HepG2 (cell line): ENCODE measurements around the gene SLC25A20. TPM values are rescaled to one million over a fixed set of nuclear protein-coding genes. Genes with fewer than 3 reads are reported as not detected.

Experiments used
- JDP2 ChIP-seq: sonication (generic); formaldehyde crosslinking; IDR thresholded peaks from 2 replicates; pipeline ENCODE4 v1.8.1; 2022; ENCODE audit warnings: missing genetic modification reagents, borderline replicate concordance
- MATR3 ChIP-seq: sonication (generic); formaldehyde crosslinking; IDR thresholded peaks from 2 replicates; pipeline ENCODE4 v1.4.0; 2020; ENCODE audit warnings: missing genetic modification reagents
- MTF2 ChIP-seq: sonication (generic); formaldehyde crosslinking; IDR thresholded peaks from 2 replicates; pipeline ENCODE4 v1.5.0; 2020; ENCODE audit warnings: missing genetic modification reagents, borderline replicate concordance
- PCBP1 ChIP-seq: fragments of 200-400 bp; formaldehyde crosslinking; IDR thresholded peaks from 2 replicates; pipeline ENCODE4 v1.6.1; 2017; ENCODE audit warnings: mild to moderate bottlenecking, low read depth, low read length, borderline replicate concordance
- PHF5A ChIP-seq: IDR thresholded peaks from one replicate; pipeline ENCODE4 v1.6.1; 2018; ENCODE audit warnings: low read depth, missing genetic modification reagents; ENCODE audit not compliant: unreplicated experiment
- RFX3 ChIP-seq: IDR thresholded peaks from 2 replicates; pipeline ENCODE4 v1.6.1; 2016; ENCODE audit warnings: missing biosample characterization, missing genetic modification reagents
- RFX5 ChIP-seq: IDR thresholded peaks from 2 replicates; pipeline ENCODE4 v1.6.1; 2011; ENCODE audit warnings: low read depth, low read length, improper control_type of control experiment
- SATB2 ChIP-seq: sonication (generic); formaldehyde crosslinking; IDR thresholded peaks from 2 replicates; pipeline ENCODE4 v1.5.0; 2020; ENCODE audit warnings: missing genetic modification reagents
- SETDB1 ChIP-seq: sonication (generic); formaldehyde crosslinking; IDR thresholded peaks from 2 replicates; pipeline ENCODE4 v1.5.1; 2020; ENCODE audit warnings: missing genetic modification reagents, mild to moderate bottlenecking, borderline replicate concordance
- TEAD3 ChIP-seq: optimal IDR thresholded peaks from 2 replicates; pipeline ENCODE3; 2016; ENCODE audit warnings: borderline replicate concordance
- ZBTB7A ChIP-seq: sonication (generic); formaldehyde crosslinking; IDR thresholded peaks from 2 replicates; pipeline ENCODE4 v1.8.0; 2022; ENCODE audit warnings: mild to moderate bottlenecking, missing genetic modification reagents
- ZMYM3 ChIP-seq: sonication (generic); formaldehyde crosslinking; IDR thresholded peaks from 2 replicates; pipeline ENCODE4 v1.5.1; 2020; ENCODE audit warnings: mild to moderate bottlenecking, missing genetic modification reagents
- ZNF276 ChIP-seq: sonication (generic); formaldehyde crosslinking; IDR thresholded peaks from 2 replicates; pipeline ENCODE4 v1.4.0; 2020; ENCODE audit warnings: mild to moderate bottlenecking, low read depth, missing genetic modification reagents
- ZNF296 ChIP-seq: sonication (generic); formaldehyde crosslinking; conservative IDR thresholded peaks from 2 replicates; pipeline ENCODE4 v1.5.0; 2020; ENCODE audit warnings: mild to moderate bottlenecking, missing genetic modification reagents
- ZNF343 ChIP-seq: sonication (generic); formaldehyde crosslinking; IDR thresholded peaks from 2 replicates; pipeline ENCODE4 v1.4.0; 2020; ENCODE audit warnings: mild to moderate bottlenecking, missing genetic modification reagents
- ZNF441 ChIP-seq: sonication (generic); formaldehyde crosslinking; IDR thresholded peaks from 2 replicates; pipeline ENCODE4 v1.7.0; 2021; ENCODE audit warnings: missing genetic modification reagents, borderline replicate concordance
- ZNF510 ChIP-seq: sonication (generic); formaldehyde crosslinking; IDR thresholded peaks from 2 replicates; pipeline ENCODE4 v1.4.0; 2020; ENCODE audit warnings: low read depth, mild to moderate bottlenecking, missing genetic modification reagents
- ZNF652 ChIP-seq: IDR thresholded peaks from 2 replicates; pipeline ENCODE4 v1.6.1; 2016; ENCODE audit warnings: low read depth, borderline replicate concordance
- ZNF766 ChIP-seq: sonication (generic); formaldehyde crosslinking; IDR thresholded peaks from 2 replicates; pipeline ENCODE4 v1.5.0; 2020; ENCODE audit warnings: missing genetic modification reagents, borderline replicate concordance
- polyA plus RNA-seq, 8 experiments: library from polyadenylated mRNA; depleted of rRNA in 3 of 8; stranded (reverse) in 7 of 8; unstranded in 1 of 8; fragments of >200 nt; fragmentation: Illumina TruSeq in 4 of 8; extraction: Trizol in 4 of 8; gene quantifications; 2 replicates each; pipeline versions ENCODE4 v1.2.1 to v1.2.3, GENCODE V29; 2011 to 2016; ENCODE audit warnings: low read depth in 4 of 8, missing spikeins in 1 of 8, mixed read lengths in 1 of 8; ENCODE audit not compliant: insufficient read depth in 1 of 8
- total RNA-seq, 5 experiments: library from RNA; depleted of rRNA; stranded (reverse); fragments of >200 nt; fragmentation: Illumina TruSeq; extraction: Trizol; gene quantifications; 2 replicates each; pipeline ENCODE4 v1.2.3, GENCODE V29; 2016; ENCODE audit warnings: low read depth in 1 of 5
- TF ChIP-seq, protein P1 (sequence below): sonication (generic); formaldehyde crosslinking; IDR thresholded peaks from 2 replicates; pipeline ENCODE4 v1.8.1; 2023; ENCODE audit warnings: missing genetic modification reagents, inconsistent platforms, borderline replicate concordance
- TF ChIP-seq, protein P2 (sequence below): IDR thresholded peaks from 2 replicates; pipeline ENCODE4 v1.6.1; 2016; ENCODE audit warnings: missing compliant biosample characterization, missing genetic modification reagents, borderline replicate concordance
- TF ChIP-seq, protein P3 (sequence below): sonication (generic); formaldehyde crosslinking; IDR thresholded peaks from 2 replicates; pipeline ENCODE4 v1.5.1; 2020; ENCODE audit warnings: missing genetic modification reagents, mild to moderate bottlenecking, borderline replicate concordance

The SLC25A20 gene
- total and polyA plus RNA-seq, 2 of the 13 experiments (the other 11 are each of a cell fraction or from before 2014, with no cell fraction given) = 21.1 to 26.6 TPM

- no peak for TF ChIP-seq RFX5
- TF ChIP-seq ZNF652 = no peak
- TF ChIP-seq, protein P1, sequence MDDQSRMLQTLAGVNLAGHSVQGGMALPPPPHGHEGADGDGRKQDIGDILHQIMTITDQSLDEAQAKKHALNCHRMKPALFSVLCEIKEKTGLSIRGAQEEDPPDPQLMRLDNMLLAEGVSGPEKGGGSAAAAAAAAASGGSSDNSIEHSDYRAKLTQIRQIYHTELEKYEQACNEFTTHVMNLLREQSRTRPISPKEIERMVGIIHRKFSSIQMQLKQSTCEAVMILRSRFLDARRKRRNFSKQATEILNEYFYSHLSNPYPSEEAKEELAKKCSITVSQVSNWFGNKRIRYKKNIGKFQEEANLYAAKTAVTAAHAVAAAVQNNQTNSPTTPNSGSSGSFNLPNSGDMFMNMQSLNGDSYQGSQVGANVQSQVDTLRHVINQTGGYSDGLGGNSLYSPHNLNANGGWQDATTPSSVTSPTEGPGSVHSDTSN = no peak
- TF ChIP-seq ZBTB7A = no peak
- TF ChIP-seq ZNF276 (CRISPR knock-in tag) = 0 out of 2 replicates have a peak, but pooled peaks have one; percentile 14
- no peak for TF ChIP-seq ZNF296 (CRISPR knock-in tag)
- peak; percentile 91 for TF ChIP-seq ZNF343 (CRISPR knock-in tag)
- TF ChIP-seq PCBP1 = no peak
- no peak for TF ChIP-seq ZMYM3 (CRISPR knock-in tag)
- TF ChIP-seq ZNF441 = peak; percentile 68; the same call in 1 of the 2 replicates
- TF ChIP-seq ZNF510 = peak; percentile 91; the same call in 1 of the 2 replicates
- TF ChIP-seq, protein P2, sequence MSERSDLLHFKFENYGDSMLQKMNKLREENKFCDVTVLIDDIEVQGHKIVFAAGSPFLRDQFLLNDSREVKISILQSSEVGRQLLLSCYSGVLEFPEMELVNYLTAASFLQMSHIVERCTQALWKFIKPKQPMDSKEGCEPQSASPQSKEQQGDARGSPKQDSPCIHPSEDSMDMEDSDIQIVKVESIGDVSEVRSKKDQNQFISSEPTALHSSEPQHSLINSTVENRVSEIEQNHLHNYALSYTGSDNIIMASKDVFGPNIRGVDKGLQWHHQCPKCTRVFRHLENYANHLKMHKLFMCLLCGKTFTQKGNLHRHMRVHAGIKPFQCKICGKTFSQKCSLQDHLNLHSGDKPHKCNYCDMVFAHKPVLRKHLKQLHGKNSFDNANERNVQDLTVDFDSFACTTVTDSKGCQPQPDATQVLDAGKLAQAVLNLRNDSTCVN (CRISPR knock-in tag) = no peak
- TF ChIP-seq PHF5A = no peak
- peak; percentile 71 for TF ChIP-seq MTF2 (CRISPR knock-in tag)
- TF ChIP-seq ZNF766 (CRISPR knock-in tag) = peak; percentile 86; the same call in 1 of the 2 replicates
- TF ChIP-seq JDP2 (CRISPR knock-in tag) = no peak
- no peak for TF ChIP-seq RFX3 (CRISPR knock-in tag)
- no peak for TF ChIP-seq SETDB1 (CRISPR knock-in tag)
- no peak for TF ChIP-seq SATB2 (CRISPR knock-in tag)
- TF ChIP-seq, protein P3, sequence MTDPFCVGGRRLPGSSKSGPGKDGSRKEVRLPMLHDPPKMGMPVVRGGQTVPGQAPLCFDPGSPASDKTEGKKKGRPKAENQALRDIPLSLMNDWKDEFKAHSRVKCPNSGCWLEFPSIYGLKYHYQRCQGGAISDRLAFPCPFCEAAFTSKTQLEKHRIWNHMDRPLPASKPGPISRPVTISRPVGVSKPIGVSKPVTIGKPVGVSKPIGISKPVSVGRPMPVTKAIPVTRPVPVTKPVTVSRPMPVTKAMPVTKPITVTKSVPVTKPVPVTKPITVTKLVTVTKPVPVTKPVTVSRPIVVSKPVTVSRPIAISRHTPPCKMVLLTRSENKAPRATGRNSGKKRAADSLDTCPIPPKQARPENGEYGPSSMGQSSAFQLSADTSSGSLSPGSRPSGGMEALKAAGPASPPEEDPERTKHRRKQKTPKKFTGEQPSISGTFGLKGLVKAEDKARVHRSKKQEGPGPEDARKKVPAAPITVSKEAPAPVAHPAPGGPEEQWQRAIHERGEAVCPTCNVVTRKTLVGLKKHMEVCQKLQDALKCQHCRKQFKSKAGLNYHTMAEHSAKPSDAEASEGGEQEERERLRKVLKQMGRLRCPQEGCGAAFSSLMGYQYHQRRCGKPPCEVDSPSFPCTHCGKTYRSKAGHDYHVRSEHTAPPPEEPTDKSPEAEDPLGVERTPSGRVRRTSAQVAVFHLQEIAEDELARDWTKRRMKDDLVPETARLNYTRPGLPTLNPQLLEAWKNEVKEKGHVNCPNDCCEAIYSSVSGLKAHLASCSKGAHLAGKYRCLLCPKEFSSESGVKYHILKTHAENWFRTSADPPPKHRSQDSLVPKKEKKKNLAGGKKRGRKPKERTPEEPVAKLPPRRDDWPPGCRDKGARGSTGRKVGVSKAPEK (CRISPR knock-in tag) = no peak
- TF ChIP-seq MATR3 (CRISPR knock-in tag) = no peak
- peak; percentile 16 for TF ChIP-seq TEAD3 (CRISPR knock-in tag)
These were observed 50.9 kb downstream of the SLC25A20 start, which contains the start of gene PRKAR2A (continued) for GRCh38 chr3:48847504-48848423.
